ENCODE measurements around the gene SMIM13. TPM values are rescaled to one million over a fixed set of nuclear protein-coding genes. Genes with fewer than 3 reads are reported as not detected.

Gene SMIM13
- total RNA-seq, 1 donor from 2014 or later = 18.5 TPM

Small RNA genes within 50 kb of the gene (small RNA-seq; reads per million reads assigned to genes)
- not detected for gene AL136139.1 (ENCODE audit: low replicate concordance)

Other genes with a start within 250 kb of the SMIM13 start
- not detected for gene GCM2, start 211.8 kb upstream of the SMIM13 start, total RNA-seq
- gene SYCP2L, start 206.8 kb upstream of the SMIM13 start, total RNA-seq = 1.5 TPM
- gene ELOVL2, start 49.5 kb upstream of the SMIM13 start, total RNA-seq = 1.4 TPM
- gene ERVFRD-1, start 17.9 kb downstream of the SMIM13 start, total RNA-seq = 0.10 TPM
- 50.0 TPM for gene NEDD9, start 138.8 kb downstream of the SMIM13 start, total RNA-seq